ENCODE measurements around the gene TSPOAP1. TPM values are rescaled to one million over a fixed set of nuclear protein-coding genes. Genes with fewer than 3 reads are reported as not detected.

Gene TSPOAP1
- total and polyA plus RNA-seq, 3 donors from 2014 or later, result 7.2 to 13.0 (median 8.2) TPM

GRCh38 chr17:58337210-58337599, 8.6 kb upstream of the TSPOAP1 start:
- no peak for TF ChIP-seq CTCF (IDR thresholded peaks at IDR 0.05)
- TF ChIP-seq POLR2A (IDR thresholded peaks at IDR 0.05), result no peak
- WGBS, 2 donors, result 38 to 45% methylated on average over 7 of the region's 7 CpGs
- intact Hi-C loops (cut with DNase I; ENCODE audit: low total_unique reads), result no loop called here
- Histone ChIP-seq H3K9me3 (no peaks in the 10 kb centered on the region), H3K27ac (peak overlapping the region in 1 of 2 donors; percentile 59), H3K4me1 (peaks cover 9% of the 10 kb centered on the region), H3K36me3 (ENCODE audit: low read depth, missing control alignments) (no peaks in the 10 kb centered on the region), H3K4me3 (no peak overlapping the region), H3K27me3 (no peaks in the 10 kb centered on the region)
- no peak for DNase-seq

- no peak for DNase-seq
- intact Hi-C loops (cut with DNase I; ENCODE audit: low total_unique reads), result no loop called here
- H3K4me1 ChIP-seq, result peaks cover 9% of the 10 kb centered on the region
These were observed 8.0 kb upstream of the TSPOAP1 start for GRCh38 chr17:58336456-58337209.

GRCh38 chr17:58335779-58336455, 7.3 kb upstream of the TSPOAP1 start:
- Histone ChIP-seq H3K4me1 (peaks cover 9% of the 10 kb centered on the region), H3K27ac (no peak overlapping the region), H3K36me3 (ENCODE audit: low read depth, missing control alignments) (no peaks in the 10 kb centered on the region), H3K4me3 (no peak overlapping the region), H3K27me3 (no peaks in the 10 kb centered on the region), H3K9me3 (no peaks in the 10 kb centered on the region)
- TF ChIP-seq CTCF (IDR thresholded peaks at IDR 0.05) (no peak), POLR2A (IDR thresholded peaks at IDR 0.05) (no peak)
- intact Hi-C loops (cut with DNase I; ENCODE audit: low total_unique reads), result no loop called here
- WGBS, 2 donors, result 80 to 81% methylated on average over 2 to 4 of the region's 4 CpGs
- DNase-seq, result no peak

More at GRCh38 chr17:58336456-58337209, 8.0 kb upstream of the TSPOAP1 start:
- Histone ChIP-seq H3K36me3 (ENCODE audit: low read depth, missing control alignments) (no peaks in the 10 kb centered on the region), H3K4me3 (no peak overlapping the region), H3K27me3 (no peaks in the 10 kb centered on the region), H3K27ac (no peak overlapping the region), H3K9me3 (no peaks in the 10 kb centered on the region)
- WGBS, 2 donors, result 56 to 64% methylated on average over 5 of the region's 5 CpGs
- TF ChIP-seq CTCF (IDR thresholded peaks at IDR 0.05) (no peak), POLR2A (IDR thresholded peaks at IDR 0.05) (no peak)

GRCh38 chr17:58335061-58335731, 6.6 kb upstream of the TSPOAP1 start:
- H3K27ac ChIP-seq, result no peak overlapping the region
- DNase-seq, result peak; percentile 46
- no peak overlapping the region for H3K4me3 ChIP-seq
- H3K36me3 ChIP-seq (ENCODE audit: low read depth, missing control alignments), result no peaks in the 10 kb centered on the region
- H3K9me3 ChIP-seq, result no peaks in the 10 kb centered on the region
- WGBS, 2 donors, result 50 to 67% methylated on average over 10 of the region's 10 CpGs
- peaks cover 9% of the 10 kb centered on the region for H3K4me1 ChIP-seq
- no peaks in the 10 kb centered on the region for H3K27me3 ChIP-seq
- TF ChIP-seq CTCF (IDR thresholded peaks at IDR 0.05), result no peak
- no peak for TF ChIP-seq POLR2A (IDR thresholded peaks at IDR 0.05)
- intact Hi-C loops (cut with DNase I; ENCODE audit: low total_unique reads), result no loop called here

All from testis (tissue), 3 donors.